ENCODE results near the gene EXOC6B. TPM values are rescaled to one million over a fixed set of nuclear protein-coding genes. Genes with fewer than 3 reads are reported as not detected.

EXOC6B gene
- total and polyA plus RNA-seq, 9 of the 15 experiments (the other 6 are each of a cell fraction or from before 2014, with no cell fraction given), result 0.28 to 4.2 (median 2.0) TPM

DNA sequence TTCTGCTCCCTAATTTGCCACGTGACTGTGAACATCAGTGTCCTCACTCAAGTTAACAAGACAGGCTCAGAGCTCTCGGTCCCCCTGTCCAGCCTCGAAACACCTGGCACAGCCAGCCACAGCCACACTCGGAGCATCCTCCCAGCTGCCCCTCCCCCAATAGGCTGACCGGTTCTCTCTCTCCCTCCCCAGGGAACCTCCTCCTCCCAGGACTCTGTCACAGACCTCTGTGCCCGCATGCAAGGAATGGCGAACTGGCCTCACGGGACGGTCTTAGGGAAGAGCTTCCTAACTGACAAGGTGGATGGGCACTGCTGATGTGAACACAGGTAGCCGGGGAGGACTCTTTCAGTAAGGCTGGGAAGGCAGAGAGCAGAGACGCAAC is 697.0 kb downstream of the EXOC6B start:
- POLR2A ChIA-PET, result interaction anchor here (0.5 kb wide), 1 partner anchor 317 kb away, joined by 3 read pairs; no protein-coding TSS in a partner anchor

More for the DNA sequence above, 697.0 kb downstream of the EXOC6B start:
- Histone ChIP-seq H3K79me2 (ENCODE audit: control insufficient read depth, insufficient read depth, low read length) (no peaks in the 10 kb centered on the region), H2AFZ (ENCODE audit: low read depth, low read length) (no peak overlapping the region), H4K20me1 (replicated peaks; ENCODE audit: control insufficient read depth, insufficient read depth, low read length) (peaks cover 4% of the 10 kb centered on the region; the same call in 1 of the 2 replicates), H3K4me2 (ENCODE audit: insufficient read depth, low read length) (no peak overlapping the region), H3K9me1 (ENCODE audit: control insufficient read depth, insufficient read depth, low read length) (no peaks in the 10 kb centered on the region), H3K9me3 (replicated peaks; ENCODE audit: control insufficient read depth, insufficient read depth, low read depth, low read length) (no peaks in the 10 kb centered on the region), H3K36me3 (ENCODE audit: control insufficient read depth, insufficient read depth, low read length) (no peaks in the 10 kb centered on the region), H3K27me3 (ENCODE audit: control insufficient read depth in 2 of 2, insufficient read depth in 2 of 2, low read length in 2 of 2) (peaks cover 8 to 62% of the 10 kb centered on the region in 2 experiments; a peak in 4 of 5 replicates), H3K9ac (ENCODE audit: insufficient read depth in 1 of 2, low read depth in 2 of 2, low read length in 2 of 2) (no peak overlapping the region), H3K4me1 (replicated peaks in 1 of 2; ENCODE audit: control insufficient read depth in 2 of 2, insufficient read depth in 2 of 2, low read length in 2 of 2) (peaks cover 0 to 3% of the 10 kb centered on the region in 2 experiments; a peak in 2 of 5 replicates), H3K4me3 (no peak overlapping the region), H3K27ac (ENCODE audit: extremely low read depth, low read depth, low read length) (no peak overlapping the region)
- intact Hi-C loops (cut with micrococcal nuclease), result no loop called here
- no peak for DNase-seq (ENCODE audit: extremely low read depth in 1 of 4, low spot score in 3 of 4)
- BruUV-seq (replicated peaks), result no TSS peak
- ATAC-seq, result no peak
- no peak for FAIRE-seq
- in situ Hi-C loops (cut with MboI), result no loop called here
- no peak for TF ChIP-seq NR2F6 (CRISPR knock-in tag; IDR thresholded peaks at IDR 0.05)
- TF ChIP-seq POLR3A (IDR thresholded peaks at IDR 0.05; ENCODE audit: borderline replicate concordance, extremely low read depth, insufficient read depth, insufficient read length), result no peak
- no peak for TF ChIP-seq RB1 (IDR thresholded peaks at IDR 0.05; ENCODE audit: low read depth)
- TF ChIP-seq, protein P1, sequence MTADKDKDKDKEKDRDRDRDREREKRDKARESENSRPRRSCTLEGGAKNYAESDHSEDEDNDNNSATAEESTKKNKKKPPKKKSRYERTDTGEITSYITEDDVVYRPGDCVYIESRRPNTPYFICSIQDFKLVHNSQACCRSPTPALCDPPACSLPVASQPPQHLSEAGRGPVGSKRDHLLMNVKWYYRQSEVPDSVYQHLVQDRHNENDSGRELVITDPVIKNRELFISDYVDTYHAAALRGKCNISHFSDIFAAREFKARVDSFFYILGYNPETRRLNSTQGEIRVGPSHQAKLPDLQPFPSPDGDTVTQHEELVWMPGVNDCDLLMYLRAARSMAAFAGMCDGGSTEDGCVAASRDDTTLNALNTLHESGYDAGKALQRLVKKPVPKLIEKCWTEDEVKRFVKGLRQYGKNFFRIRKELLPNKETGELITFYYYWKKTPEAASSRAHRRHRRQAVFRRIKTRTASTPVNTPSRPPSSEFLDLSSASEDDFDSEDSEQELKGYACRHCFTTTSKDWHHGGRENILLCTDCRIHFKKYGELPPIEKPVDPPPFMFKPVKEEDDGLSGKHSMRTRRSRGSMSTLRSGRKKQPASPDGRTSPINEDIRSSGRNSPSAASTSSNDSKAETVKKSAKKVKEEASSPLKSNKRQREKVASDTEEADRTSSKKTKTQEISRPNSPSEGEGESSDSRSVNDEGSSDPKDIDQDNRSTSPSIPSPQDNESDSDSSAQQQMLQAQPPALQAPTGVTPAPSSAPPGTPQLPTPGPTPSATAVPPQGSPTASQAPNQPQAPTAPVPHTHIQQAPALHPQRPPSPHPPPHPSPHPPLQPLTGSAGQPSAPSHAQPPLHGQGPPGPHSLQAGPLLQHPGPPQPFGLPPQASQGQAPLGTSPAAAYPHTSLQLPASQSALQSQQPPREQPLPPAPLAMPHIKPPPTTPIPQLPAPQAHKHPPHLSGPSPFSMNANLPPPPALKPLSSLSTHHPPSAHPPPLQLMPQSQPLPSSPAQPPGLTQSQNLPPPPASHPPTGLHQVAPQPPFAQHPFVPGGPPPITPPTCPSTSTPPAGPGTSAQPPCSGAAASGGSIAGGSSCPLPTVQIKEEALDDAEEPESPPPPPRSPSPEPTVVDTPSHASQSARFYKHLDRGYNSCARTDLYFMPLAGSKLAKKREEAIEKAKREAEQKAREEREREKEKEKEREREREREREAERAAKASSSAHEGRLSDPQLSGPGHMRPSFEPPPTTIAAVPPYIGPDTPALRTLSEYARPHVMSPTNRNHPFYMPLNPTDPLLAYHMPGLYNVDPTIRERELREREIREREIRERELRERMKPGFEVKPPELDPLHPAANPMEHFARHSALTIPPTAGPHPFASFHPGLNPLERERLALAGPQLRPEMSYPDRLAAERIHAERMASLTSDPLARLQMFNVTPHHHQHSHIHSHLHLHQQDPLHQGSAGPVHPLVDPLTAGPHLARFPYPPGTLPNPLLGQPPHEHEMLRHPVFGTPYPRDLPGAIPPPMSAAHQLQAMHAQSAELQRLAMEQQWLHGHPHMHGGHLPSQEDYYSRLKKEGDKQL (CRISPR knock-in tag; IDR thresholded peaks at IDR 0.05; ENCODE audit: borderline replicate concordance), result no peak
- no peak for TF ChIP-seq HNRNPLL (IDR thresholded peaks at IDR 0.05; ENCODE audit: low read depth, low read length, poor library complexity, severe bottlenecking)
- no peak for TF ChIP-seq RBM22 (IDR thresholded peaks at IDR 0.05; ENCODE audit: low read depth, low read length, poor library complexity, severe bottlenecking)
- CTCF ChIA-PET (ENCODE audit: low intra/inter-chr PET ratio), result no interaction called here
- WGBS (ENCODE audit: insufficient coverage, low coverage, missing lambda C conversion rate), result 3% methylated on average over 11 of the region's 11 CpGs

Measured in K562 (cell line).